ENCODE results near the gene ECE2.
A peak's percentile ranks its signal among the peaks of the same experiment; 100 is the strongest.

ECE2 gene

DNA sequence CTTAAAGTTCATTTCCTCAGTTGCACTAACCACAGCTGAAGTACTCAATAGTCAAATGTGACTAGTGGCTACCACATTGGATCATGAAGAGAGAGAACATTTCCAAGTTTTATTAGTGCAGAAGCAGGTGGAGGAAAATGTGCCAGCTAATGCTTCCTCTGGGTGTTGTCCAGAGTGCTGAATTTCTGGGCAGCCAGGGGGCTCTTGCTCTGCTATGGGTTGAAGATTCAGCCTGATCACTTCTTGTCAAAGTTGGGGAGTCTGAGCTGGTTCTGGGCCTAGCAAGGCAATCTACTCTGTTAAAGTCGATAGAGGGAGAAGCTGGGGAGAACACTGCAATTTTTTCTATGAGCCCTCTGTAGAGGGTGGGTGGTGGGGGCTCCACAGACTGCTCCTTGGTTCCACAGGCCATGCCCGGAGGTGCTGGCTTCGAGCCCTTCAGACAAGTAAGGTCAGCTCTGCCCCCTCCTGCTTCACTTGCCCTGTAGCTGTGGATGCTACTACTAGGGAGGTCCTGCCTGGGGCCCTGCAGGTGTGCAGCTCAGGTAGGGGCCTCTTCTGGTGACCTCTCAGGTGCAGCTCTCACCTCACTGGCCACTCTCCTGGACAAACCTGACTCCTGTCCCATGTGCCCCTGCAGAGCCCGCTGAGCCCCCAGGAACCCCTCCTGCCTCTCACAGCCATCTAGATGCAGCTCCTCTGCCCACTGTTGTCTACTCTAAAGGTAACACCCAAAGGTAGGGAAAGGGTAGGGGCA, 35.3 kb upstream of the ECE2 start:
- no peak for DNase-seq (ENCODE audit: low spot score)

DNA sequence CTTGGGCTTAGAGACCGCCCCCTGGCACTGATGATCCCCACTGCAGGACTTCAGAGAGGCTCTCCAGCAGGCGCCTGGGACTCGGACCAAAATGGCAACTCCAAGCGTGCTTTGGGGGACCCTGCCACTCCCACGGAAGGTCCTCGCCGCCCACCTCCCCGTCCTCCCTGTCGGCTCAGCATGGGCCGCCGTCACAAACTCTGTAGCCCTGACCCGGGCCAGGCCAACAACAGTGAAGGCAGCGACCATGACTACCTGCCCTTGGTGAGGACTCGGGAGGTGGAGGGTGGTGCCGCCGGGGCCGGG, 34.7 kb upstream of the ECE2 start:
- no peak for DNase-seq (ENCODE audit: low spot score)

DNA sequence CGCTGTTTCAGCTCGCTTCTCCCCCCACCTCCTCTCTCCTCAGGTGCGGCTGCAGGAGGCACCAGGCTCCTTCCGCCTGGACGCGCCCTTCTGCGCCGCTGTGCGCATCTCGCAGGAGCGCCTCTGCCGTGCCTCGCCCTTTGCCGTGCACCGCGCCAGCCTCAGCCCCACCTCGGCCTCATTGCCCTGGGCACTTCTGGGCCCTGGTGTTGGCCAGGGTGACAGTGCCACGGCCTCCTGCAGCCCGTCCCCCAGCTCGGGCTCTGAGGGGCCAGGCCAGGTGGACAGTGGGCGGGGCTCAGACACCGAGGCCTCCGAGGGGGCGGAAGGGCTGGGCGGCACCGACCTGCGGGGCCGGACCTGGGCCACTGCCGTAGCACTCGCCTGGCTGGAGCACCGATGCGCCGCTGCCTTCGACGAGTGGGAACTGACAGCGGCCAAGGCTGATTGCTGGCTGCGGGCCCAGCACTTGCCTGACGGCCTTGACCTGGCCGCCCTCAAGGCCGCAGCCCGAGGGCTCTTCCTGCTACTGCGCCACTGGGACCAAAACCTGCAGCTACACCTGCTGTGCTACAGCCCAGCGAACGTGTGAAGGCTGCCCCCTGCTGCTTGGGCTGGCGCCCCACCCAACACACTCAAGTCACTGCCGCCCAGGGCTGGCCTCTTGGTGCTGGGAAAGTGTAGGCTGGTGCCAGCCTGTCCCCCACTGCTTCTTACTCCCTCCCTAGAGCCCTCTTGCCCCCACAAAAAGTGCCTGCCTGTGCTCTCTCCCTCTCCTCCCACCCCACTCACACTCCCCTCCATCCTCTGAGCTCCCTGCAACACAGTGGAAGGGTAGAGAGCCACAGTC, 34.1 kb upstream of the ECE2 start:
- DNase-seq (ENCODE audit: low spot score): no peak

DNA sequence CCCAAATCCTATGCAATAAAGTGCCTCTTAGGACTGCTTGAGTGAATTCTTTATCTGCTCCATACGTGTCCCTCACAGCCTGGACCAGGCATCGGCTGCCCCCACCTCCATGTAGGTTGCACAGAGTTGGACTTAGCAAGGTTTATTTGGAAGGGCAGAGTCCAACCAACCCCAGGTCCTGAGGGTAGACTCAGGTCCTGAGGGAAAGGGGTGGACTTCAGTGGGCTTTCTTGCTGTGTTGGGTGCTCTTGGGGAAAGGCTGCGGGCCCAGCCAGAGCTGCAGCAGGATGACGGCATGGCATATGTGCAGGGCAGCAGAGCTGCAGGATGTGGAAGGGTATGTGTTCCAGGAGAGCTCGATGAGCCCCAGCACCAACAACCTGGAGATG, 33.5 kb upstream of the ECE2 start:
- no peak for DNase-seq (ENCODE audit: low spot score)

DNA sequence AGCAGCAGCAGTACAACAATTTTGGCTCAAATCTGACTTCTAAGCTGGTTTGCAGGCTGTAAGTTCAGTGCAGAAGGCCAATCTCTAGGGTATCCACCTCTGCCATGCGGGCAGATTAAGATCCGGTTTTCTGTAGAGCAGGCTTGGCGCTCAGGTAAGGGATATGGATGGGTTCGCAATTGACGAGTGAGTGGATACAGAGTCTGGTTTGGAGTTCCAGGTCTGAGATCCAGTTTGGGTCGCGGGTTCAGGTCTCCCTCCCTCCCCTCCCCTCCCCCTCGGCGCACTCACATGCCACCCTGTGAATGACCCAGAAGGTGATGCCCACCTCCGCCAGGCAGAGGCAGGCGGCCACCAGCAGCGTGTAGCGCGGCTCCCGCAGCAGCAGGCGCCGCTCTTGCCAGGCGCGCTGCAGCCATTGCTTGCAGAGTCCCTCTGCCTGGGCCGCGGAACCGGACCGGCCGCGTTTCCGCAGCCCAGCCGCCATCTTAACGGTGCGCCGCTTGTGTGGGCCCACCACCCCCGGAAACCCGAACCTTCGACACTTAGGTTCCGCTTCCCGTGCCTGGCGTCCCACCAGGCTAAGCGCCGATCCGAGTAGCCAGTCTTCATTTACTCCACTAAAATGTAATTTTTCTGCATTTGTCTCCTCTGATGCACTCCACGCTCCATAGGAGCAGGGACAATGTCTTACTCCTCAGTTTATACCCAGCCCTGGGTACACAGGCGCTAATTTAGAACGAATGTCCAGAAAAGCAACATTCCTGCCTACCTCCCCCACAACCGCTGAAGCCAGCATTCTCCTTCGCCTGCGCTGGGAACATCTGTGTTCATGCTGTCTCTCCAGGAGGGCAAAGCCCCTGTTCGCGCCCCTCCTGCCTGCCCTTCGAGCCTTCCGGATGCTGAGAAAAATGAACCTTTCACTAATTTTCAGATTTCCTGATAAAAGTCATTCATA, 27.1 kb upstream of the ECE2 start, which contains the start of gene ALG3:
TSS of gene ALG3 (minus strand) at position 509 of the 958 bp plus-strand sequence. CDS start at position 487, 22 bp downstream.
- peak; percentile 78 for DNase-seq (ENCODE audit: low spot score)

DNA sequence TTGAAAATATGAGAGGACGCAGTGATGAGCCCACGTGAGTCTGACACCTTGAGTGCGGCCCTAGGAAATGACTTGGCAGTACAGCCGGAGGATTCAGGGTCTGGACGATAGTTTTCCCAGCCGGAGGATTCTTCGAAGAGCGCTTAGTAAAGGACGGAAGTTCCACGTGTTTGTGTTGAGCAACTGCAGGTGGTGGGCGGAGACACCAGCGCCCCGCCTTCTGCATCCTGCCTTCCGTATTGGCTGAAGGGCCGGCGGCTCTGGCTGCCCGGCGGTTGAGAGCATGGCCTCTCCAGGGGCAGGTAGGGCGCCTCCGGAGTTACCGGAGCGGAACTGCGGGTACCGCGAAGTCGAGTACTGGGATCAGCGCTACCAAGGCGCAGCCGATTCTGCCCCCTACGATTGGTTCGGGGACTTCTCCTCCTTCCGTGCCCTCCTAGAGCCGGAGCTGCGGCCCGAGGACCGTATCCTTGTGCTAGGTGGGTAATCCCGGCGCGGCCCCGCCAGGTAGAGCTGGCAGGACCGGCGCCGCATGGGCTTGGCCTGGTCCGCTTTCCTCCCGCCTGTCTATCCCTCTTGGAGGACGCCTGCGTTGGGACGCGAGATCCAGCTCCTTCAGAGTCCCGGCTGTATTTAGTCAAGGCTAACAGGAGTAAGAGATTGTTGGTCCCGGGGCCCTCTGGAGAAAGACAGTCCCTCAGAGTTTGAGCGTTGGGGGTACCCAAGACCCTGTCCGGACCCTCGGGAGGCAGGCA, 26.2 kb upstream of the ECE2 start, which contains the start of gene EEF1AKMT4:
TSS of gene EEF1AKMT4 (plus strand) at position 261 of the 755 bp plus-strand sequence. CDS start at position 284, 23 bp downstream.
- peak; percentile 99 for DNase-seq (ENCODE audit: low spot score)

DNA sequence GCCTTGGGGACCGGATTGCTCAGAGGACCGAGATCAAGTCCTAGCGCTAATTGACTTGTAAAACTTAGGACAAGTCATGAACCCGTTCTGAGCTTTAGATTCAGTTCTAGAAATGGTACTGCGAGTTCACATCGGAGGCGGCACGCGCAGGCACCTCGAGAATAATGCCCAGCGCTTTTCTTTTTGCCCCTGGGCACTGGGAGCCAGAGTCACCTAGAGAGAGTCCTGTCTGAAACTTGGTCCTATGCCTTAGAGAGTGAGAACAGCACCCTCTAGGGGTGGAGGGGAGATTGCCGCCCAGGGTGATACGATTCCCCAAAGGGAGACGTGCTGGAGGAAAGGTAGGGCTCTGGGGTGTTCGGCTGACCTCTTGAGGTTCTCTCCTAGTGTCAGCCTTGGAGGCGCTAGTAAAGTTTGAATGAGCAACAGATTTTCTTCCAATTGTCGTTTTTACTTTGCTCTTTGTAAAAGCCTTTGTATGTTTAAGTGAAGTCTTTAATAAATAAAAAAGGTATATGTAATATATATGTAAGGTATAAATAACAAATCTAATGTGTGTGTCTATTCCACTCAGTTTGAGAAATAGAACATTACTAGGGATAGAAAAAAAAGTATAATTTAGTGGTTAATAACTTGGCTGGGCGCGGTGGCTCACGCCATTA, 25.5 kb upstream of the ECE2 start:
- peak; percentile 83 for DNase-seq (ENCODE audit: low spot score)

DNA sequence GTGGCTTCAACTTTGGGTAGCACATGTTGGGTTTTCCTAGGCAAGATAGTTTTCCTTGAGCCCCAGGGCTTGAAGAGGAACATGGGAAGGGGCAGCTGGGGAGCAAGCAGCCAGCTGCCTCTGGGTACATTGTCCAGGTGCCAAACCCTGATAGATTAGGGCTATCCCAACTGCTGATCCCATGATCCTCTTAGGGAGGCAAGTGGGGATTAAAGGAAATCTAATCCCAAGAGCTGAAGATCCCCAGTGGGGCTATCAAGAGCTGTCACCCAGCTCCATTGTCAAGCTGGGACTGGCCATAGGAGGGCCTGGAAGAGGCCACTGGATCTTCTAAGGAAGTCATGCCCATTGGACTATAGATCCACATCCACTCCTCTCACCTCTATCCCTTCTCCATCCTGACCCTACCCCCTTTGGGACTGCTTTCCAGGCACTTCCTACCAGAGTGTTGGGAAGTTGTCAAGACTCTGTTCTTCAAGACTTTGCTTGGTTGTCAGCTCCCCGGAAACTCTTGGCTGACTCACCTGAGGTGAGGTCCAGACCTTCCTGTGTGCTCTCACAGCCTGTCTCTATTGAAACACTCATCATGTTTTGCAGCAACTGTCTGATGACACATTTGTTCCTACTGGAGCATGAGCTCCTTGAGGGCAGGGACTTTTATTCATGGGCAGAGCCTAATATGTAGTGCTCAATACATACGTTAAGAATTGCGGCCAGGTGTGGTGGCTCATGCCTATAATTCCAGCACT, 20.4 kb upstream of the ECE2 start:
- DNase-seq (ENCODE audit: low spot score): no peak

DNA sequence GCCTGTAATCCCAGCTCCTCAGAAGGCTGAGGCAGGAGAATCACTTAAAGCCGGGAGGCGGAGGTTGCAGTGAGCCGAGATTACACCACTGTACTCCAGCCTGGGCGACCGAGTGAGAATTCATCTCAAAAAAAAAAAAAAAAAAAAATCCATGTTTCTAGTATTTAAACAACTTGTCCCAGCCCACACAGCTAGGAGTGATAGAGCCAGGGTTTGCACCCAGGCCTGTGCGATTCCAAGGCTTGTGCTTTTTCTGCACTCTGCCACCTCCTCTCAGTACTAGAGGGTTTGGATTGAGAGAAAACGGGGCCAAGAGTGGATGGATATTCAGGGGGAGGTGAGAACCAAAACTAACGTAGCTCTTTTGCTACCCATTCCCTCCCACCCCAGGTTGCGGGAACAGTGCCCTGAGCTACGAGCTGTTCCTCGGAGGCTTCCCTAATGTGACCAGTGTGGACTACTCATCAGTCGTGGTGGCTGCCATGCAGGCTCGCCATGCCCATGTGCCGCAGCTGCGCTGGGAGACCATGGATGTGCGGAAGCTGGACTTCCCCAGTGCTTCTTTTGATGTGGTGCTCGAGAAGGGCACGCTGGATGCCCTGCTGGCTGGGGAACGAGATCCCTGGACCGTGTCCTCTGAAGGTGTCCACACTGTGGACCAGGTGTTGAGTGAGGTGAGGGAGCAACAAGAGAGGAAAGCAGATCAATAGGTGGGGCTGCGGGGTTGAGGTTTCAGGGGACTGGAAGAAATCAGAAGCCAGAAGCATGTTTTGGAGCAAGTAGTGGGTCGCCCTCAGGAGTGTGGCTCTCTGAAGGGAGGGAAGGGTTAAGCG, 18.5 kb upstream of the ECE2 start:
- DNase-seq (ENCODE audit: low spot score): no peak

DNA sequence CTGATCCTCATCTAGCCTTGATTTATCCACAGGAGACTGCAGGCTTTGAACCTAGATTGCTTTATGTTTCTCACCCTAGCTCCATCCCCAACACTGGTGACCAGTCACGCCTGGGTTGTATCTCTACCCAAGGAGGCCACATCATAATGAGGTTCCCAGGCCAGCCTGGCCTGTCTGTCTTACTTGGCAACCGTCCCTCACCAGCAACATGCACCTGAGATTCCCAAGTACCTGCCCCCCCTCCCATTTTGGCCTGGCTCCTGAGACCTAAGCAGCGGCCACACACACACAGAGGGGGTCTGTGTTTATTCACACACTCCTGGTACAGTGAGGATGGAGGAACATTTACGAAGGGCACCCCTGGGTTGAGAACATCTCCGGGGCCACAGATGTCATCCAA, 16.9 kb upstream of the ECE2 start:
- DNase-seq (ENCODE audit: low spot score): no peak

DNA sequence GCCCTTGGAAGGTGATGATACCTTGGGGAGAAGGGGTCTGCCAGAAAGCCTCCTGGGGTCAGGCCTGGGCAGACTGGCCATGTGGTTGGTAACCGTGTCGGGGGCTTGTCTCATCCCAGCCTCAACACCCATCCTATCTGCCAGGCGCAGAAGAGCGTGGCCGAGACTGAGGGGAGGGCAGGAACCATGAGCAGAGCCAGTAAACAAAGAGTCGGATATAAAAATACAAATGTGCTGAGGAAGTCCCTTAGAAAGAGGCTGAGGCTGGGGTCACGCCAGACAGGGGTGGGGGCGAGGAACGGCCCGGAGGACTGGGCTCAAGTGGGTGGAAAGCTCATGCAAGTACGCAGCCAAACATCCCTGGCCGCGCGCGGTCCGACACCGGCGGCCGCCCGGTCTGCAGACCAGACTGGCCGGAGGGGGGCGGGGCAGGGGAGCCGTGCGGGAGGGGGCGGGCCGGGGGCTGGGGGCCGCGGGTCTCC, 16.4 kb upstream of the ECE2 start:
- no peak for DNase-seq (ENCODE audit: low spot score)

DNA sequence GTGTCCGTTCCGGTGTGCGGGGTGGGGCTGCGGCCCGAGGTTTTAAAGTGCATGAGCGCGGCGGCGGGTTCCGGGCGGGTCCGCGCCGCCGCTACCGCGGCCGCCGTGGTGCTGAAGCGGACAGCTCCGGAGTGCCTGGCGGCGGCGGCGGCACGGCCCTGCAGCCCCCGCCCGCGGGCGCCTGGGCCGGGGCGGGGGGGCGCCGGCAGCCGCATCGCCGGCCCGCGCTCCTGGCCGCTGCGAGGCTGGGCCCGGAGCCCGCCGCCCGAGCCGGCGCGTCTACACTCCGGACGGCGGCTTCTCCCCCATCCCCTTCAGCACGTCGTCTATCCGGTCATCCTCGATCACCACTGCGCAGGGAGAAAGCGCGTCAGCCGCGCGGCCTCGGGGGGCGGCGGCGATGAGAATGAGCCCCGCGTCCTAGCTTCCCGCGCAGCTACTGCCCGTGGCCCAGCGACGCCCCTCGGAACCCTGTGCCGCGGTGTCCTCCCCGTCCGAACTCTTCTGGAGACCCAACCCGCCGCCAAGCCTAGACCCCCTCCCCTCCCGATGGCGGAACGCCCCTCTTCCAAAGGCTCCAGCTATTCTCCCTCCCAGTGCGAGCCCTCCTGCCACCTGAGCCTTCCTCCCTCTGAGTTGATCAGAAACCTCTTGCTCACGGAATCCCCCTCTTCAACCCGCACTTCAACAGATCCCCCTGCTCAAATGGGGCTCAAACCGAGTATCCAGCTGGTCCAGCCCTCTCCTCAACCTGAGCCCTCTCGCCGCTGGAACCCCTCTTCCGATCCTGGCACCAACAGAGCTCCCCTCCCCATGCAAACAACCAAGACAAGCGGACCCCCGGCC, 15.7 kb upstream of the ECE2 start:
- no peak for DNase-seq (ENCODE audit: low spot score)

DNA sequence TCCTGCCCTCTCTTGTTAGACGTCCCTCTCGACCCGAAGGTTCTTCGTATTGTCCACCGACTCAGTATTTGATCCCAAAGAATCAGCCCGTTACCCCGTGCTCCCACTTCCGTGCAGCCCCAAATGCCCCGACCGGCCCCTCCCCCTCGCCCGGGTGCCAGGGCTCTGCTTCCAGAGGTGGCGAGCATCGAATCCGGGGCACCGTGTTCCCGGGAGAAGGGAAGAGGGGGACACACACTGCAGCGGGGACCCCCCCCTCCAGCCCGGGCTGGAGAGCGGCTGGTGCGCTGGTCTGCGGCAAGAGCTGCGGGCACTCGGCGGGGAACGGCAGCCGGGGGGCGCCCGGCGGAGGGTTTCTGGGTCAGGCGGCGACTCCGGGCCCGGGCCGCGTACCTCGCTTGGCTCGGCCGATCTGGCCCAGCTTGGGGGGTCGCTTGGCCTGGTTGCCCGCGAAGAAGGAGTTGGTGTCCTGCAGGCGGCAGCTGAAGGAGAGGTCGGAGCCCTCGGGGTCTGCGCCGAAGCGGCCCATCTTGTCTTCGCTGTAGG, 15.0 kb upstream of the ECE2 start:
- no peak for DNase-seq (ENCODE audit: low spot score)

DNA sequence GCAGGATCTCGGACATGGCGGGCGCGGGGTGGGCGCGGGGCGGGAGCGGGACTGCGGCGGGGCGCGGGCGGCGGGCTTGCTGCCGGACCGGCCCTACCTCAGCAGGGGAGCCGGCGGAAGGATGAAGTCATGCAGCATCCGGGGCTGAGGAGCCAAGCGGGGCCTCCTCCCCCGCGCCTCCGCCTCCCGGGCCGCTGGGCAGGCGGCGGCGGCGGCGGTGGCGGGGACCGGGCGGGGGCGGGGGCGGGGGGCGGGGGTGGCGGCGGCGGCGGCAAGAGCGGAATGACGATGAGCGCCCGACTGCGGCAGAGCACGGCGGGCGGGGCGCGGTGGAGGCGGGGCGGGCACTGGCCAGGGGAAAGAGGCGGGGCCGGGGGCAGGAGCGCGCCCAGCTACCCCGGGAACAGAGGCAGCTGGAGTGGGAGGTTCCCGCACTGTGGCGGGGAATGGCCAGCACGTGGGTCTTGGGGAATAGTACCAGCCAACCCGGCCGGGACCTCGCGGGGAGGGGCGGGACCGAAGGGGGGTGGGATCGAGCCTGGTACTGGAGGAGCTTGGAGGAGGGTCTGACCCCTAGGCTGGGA, 14.5 kb upstream of the ECE2 start, which contains the start of gene CAMK2N2:
TSS of gene CAMK2N2 (minus strand) at position 284 of the 584 bp plus-strand sequence. CDS start at position 16, 268 bp downstream.
- no peak for DNase-seq (ENCODE audit: low spot score)

DNA sequence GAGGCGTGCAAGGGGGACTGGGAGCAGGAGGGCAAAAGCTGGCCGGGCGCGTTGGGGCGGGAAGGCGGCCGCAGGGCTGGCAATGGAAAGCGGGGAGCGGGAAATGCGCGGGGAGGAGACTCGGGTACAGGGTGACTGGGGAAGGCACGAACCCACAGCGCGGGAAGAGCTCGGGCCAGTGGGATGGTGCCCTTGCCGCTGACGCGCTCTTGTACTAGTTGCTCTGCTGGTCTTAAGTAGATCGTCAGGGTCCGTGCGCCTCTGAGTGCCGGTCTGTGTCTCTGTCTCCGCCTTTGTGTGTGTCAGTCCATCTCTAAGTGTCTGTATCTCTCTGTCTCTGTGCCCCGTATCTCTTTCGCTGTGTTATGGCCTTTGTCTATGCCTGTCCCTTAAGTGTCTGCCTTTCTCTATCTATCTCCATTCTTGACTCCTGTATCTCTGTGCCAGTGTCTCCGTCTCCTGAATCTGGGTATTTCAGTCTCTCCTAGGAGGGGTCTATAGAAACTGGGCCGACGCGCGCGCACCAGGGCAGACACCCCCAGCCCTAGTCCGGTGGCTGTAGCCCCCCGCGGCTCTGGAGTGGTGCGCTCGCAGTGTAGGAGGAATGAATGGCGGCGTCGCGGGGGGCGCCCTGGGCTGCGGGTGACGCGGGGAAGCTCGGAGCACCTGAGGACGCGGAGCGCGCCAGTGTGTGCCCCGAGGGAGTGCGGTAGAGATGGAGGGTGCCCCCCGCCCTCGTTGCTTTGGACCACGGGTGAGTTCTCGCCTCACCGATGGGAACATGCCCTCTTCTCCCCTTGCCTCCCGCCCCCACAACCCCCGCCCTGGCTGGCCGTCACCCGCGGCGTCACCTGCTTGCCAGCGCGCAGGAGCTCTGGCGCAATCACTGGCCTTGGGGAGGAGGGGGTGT, 13.7 kb upstream of the ECE2 start:
- DNase-seq (ENCODE audit: low spot score): no peak

DNA sequence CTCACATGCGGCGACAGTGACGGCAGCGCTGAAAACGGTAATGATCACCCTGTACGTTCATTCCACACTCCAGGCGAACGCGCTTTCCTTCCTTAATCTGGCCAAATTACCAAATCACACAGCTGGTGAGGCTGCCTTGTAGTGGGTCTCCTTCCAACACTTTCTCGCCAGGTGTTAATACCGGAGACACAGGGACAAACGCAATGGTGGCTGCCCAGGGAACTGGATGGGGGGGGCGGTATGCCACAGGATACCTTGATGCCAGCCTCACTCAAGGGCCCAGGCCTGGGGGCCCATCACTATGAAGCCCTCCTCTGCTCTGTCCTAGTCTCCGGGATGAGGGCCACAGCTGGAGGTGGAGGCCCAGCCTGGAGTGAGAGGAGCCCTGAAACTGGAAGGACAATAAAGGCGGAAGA, 13.1 kb upstream of the ECE2 start:
- DNase-seq (ENCODE audit: low spot score): no peak

All from kidney capillary endothelial cell (primary cell).